ENCODE data around the gene LRCH3.

LRCH3 gene

GRCh38 chr3:197758512-197758911 lies 32.5 kb upstream of the LRCH3 start:
- DNase-seq (ENCODE audit: low read depth), result no peak
- no peak overlapping the region for H3K4me3 ChIP-seq (ENCODE audit: low read length)
- no peak for TF ChIP-seq CTCF (conservative IDR thresholded peaks at IDR 0.05; ENCODE audit: low read length)

- no peak for DNase-seq (ENCODE audit: low read depth)
- no peak overlapping the region for H3K4me3 ChIP-seq (ENCODE audit: low read length)
- TF ChIP-seq CTCF (conservative IDR thresholded peaks at IDR 0.05; ENCODE audit: low read length), result no peak
Observed at GRCh38 chr3:197761784-197762183, 29.3 kb upstream of the LRCH3 start.

GRCh38 chr3:197775317-197775716 lies 15.7 kb upstream of the LRCH3 start:
- H3K4me3 ChIP-seq (ENCODE audit: low read length), result no peak overlapping the region
- no peak for DNase-seq (ENCODE audit: low read depth)
- TF ChIP-seq CTCF (conservative IDR thresholded peaks at IDR 0.05; ENCODE audit: low read length), result no peak

- H3K4me3 ChIP-seq (ENCODE audit: low read length), result no peak overlapping the region
- no peak for DNase-seq (ENCODE audit: low read depth)
- TF ChIP-seq CTCF (conservative IDR thresholded peaks at IDR 0.05; ENCODE audit: low read length), result no peak
Observed at GRCh38 chr3:197782230-197782629, 8.8 kb upstream of the LRCH3 start.

- no peak for DNase-seq (ENCODE audit: low read depth)
- H3K4me3 ChIP-seq (ENCODE audit: low read length), result no peak overlapping the region
- TF ChIP-seq CTCF (conservative IDR thresholded peaks at IDR 0.05; ENCODE audit: low read length), result no peak
Observed at GRCh38 chr3:197784019-197784585, 7.0 kb upstream of the LRCH3 start.

- DNase-seq (ENCODE audit: low read depth), result no peak
Observed at GRCh38 chr3:197787412-197787811, 3.6 kb upstream of the LRCH3 start.

More at GRCh38 chr3:197787412-197787811, 3.6 kb upstream of the LRCH3 start:
- no peak for TF ChIP-seq CTCF (conservative IDR thresholded peaks at IDR 0.05; ENCODE audit: low read length)
- H3K4me3 ChIP-seq (ENCODE audit: low read length), result no peak overlapping the region

Measured in AG10803 (cell line).